DMS114 treated with DMSO at 0.1 percent for 48 hours (cell line): ENCODE data around the gene RPS29.
A peak's percentile ranks its signal among the peaks of the same experiment; 100 is the strongest.
"Not testable (repeated sequence)": the region's sequence is repeated elsewhere in the genome, so short reads cannot be mapped to it uniquely, and the experiment has no call there.

Experiments used
- DNase-seq: peaks from one replicate; lab custom pipeline; 2025; ENCODE audit not compliant: unreplicated experiment; lab: John Stamatoyannopoulos, UW

Gene RPS29

DNA sequence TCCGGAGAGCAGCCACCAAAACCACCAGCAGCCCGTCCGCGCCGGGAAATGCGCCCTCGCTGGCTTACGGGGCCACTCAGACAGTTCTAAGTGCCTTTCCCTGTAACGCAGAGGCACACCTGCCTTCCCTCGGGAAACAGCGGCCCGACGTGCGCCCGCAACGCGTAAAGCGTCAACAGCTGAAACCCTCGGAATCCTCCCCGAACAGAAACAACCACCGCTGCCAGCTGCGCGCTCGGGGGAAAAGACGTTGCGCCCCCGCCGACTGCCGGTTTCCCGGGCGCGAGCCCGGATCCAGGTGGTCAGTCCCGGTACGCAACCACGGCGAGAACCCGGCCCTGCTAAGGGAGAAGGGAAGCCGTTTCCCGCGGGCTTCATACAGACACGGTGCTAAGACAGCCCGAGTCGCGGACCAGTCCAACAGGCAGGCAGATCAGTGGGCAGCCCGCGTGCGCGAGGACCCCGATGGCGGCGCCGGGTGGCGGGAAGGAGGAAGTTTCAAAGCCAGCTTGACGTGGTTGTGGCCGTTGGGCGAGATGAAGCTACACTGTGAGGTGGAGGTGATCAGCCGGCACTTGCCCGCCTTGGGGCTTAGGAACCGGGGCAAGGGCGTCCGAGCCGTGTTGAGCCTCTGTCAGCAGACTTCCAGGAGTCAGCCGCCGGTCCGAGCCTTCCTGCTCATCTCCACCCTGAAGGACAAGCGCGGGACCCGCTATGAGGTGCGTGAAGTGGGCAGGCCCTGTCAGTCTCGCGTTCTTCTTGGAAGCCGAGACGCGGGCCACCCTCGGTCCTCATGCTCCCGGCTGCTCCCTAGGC, 12.5 kb upstream of the RPS29 start, which contains the start of gene LRR1:
Gene LRR1, plus strand, starts transcription at position 456 of the 816 bp plus-strand sequence. Its CDS starts 81 bp downstream, at position 537.
- peak; percentile 49 for DNase-seq

DNA sequence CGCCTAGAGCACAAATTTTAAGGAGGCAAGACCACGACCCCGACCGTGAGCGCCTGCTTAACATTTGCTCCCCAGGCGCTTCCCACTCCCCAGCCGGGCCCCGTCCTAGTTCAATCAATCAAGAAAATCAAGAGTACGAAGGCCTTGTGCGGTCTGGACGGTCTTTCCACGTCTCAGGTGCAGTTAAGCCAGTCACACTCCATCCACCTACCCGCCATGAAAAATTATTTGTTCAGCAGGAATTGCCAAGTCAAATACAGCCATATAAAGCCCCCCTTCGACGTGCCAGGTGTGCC, 12.0 kb upstream of the RPS29 start:
- no peak for DNase-seq

DNA sequence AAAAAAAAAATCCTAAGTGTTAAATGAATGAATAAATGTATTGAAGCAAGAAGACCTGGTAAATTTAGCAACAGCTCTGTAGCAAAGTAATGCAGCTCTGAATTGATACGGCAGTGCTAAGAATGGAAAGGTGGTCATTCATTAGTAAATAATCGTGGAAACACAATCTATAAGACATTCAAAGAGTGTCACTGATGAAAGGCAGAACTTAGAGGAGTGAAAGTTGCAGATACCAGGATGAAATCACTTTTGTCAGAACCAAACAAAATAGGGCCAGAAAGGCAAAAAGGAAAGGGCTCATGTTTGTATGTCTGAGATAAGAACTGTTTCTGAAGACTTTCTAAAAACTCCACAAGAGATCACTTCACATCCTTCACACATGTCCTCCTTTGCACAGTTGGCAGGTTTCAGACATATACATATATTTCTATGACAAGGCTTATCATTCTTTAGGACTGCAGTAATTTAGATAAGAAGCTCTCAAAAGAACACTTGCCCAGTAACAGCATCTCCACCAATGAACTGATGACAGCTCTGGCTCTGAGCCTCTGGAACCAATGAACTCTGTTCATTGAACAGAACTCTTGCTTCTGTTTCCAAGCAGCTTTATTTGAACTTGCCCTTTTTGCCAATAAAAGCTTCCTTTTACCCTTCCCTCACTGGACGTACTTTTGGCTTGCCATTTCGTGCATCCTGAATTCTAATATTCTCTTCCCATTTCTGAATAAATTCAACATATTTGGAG, 8.3 kb upstream of the RPS29 start:
- no peak for DNase-seq

DNA sequence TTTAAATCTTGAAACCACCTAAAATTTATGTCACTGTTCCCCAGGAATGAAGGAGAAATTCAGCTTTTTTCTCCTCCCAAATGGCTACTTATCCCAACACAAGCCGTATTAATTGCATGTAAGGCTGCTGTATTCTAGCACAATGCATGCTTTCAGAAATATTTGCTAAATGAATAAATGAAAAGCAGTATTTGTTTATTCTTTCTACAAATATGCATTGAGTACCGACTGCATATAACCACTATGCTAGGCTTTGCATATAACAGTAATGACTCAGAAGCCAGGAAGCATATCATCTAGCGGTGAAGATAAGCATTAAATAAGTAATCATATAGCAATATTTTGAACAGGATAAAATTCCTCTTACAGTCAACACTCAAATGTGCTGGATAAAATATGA, 6.8 kb upstream of the RPS29 start:
- DNase-seq: no peak

DNA sequence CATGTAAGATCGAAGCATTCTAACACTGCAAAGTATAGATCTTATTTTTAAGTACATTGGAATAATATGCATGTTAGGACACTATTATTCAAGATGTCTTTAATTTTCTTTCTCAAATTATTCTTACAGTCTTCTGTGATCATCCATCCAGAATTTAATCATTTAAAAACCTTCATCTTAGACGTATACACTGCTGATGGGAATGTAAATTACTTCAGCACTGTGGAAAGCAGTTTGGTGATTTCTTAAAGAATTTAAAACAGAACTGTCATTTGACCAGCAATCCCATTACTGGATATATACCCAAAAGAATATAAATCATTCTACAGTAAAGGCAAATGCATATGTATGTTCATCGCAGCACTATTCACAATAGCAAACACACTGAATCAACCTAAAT, 3.2 kb upstream of the RPS29 start:
- DNase-seq: no peak

DNA sequence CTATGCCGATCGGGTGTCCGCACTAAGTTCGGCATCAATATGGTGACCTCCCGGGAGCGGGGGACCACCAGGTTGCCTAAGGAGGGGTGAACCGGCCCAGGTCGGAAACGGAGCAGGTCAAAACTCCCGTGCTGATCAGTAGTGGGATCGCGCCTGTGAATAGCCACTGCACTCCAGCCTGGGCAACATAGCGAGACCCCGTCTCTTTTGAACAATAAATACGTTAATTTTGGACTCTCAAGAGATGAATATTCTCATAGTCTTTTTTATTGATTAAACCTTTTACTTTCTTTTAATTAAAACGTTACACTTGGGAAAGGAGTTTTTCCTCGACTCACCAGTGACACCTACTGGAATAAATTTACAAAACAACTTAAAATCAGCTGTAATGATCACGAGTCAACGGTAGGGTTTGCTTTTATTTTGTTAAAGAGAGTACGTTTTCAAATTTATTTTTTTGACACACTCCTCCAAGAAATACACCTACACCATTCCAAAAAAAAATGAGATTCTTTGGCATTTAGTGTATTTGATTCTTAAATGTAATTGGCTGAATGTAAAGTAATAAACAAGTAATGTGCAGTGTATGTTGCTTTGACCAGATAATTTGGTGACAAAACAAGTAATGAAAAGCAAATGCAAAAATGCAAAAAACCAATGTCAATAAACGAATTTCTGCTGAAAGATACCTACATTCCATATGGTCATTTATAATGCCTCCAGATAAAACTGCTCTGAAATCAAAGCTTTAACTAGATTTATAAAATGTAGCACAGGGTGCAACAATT, 687 bp upstream of the RPS29 start:
- DNase-seq: peak; percentile 63

DNA sequence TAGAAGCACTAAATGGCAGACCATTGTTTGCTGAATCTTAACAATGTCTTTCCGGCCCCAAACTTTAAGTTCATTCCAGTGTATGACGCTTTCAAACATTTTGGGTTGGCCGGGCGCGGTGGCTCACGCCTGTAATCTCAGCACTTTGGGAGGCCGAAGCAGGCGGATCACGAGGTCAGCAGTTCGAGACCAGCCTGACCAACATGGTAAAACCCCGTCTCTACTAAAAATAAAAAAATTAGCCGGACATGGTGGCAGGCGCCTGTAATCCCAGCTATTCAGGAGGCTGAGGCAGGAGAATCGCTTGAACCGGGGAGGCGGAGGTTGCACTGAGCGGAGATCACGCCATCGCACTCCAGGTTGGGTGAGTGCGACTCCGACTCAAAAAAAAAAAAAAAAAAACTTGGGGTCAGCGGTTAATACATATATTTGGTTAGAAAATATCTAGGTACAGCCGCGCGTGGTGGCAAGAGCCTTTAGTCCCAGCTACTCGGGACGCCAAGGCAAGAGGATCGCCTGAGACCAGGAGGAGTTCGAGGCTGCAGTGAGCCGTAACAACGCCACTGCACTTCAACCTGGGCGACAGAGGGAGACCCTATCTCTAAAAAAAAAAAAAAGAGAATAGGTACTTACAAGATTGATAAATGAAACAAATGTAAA, 1.1 kb downstream of the RPS29 start:
- not testable (repeated sequence) for DNase-seq

DNA sequence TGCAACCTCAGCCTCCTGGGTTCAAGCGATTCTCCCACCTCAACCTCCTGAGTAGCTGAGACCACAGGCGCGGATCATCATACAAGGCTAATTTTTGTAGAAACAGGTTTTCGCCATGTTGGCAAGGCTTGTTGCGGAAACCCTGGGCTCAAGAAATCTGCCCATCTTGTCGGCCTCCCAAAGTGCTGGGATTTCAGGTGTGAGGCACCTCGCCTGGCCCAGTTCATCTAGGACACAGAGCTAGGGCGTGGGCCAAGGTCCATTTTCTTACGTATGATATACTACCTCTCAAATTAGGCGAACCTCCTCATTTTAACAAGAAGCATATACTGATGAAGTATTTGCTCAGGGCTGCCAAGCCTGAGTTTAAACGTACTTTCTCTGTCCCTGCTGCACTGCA, 2.1 kb downstream of the RPS29 start:
- no peak for DNase-seq

DNA sequence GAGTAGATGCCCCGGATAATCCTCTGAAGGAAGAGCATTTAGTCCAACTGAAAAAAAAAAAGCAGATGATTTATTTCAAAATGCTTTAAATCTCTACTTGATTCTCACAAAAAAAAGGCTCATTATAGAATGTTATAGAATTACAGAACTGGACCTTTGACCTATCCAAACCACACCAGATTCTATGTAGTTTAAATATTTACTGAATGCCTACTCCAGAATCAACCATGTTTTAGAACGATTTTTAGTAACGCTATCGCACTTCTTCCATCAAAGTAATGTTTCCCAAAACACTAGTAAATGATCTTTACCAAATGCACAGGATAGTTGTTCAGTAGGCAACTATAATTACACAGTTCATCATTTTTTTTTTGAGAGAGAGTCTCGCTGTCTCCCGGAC, 2.6 kb downstream of the RPS29 start:
- no peak for DNase-seq

DNA sequence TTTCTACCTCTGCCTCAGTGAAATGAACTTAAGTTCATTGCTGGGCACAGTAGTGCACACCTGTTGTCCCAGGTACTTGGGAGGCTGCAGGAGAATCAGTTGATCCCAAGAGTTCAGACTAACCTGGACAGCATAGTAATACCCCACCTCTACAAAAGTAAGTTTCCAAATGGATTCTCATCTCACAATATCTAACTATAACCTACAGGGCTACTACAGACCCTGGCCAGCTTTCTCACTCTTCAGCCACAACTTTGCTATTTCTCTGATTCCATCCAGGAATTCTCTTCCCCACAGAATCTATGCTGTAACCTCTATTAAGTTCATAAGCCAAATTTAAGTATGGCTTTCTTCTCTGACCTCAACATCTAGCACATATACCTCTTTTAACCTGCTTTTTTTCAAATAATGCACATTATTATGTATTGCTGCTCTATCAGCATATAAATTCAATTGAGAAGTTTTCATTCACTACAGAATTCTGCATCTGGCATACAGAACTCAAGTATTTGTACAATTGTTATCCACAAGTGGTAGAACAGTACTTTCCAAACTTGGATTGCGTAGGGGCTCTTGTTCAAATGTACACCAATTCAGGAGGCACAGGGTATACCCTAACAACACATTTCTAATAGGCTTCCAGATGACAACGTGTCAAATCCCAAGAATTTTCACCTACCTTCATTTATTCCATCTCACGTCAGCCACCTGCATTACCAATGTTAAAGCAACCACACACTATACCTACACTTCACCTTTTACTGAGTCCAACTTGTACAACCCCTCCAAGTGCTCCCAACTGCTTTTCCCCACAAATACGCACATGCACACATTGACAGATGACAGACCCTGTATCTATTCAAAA, 3.8 kb downstream of the RPS29 start:
- DNase-seq: no peak

DNA sequence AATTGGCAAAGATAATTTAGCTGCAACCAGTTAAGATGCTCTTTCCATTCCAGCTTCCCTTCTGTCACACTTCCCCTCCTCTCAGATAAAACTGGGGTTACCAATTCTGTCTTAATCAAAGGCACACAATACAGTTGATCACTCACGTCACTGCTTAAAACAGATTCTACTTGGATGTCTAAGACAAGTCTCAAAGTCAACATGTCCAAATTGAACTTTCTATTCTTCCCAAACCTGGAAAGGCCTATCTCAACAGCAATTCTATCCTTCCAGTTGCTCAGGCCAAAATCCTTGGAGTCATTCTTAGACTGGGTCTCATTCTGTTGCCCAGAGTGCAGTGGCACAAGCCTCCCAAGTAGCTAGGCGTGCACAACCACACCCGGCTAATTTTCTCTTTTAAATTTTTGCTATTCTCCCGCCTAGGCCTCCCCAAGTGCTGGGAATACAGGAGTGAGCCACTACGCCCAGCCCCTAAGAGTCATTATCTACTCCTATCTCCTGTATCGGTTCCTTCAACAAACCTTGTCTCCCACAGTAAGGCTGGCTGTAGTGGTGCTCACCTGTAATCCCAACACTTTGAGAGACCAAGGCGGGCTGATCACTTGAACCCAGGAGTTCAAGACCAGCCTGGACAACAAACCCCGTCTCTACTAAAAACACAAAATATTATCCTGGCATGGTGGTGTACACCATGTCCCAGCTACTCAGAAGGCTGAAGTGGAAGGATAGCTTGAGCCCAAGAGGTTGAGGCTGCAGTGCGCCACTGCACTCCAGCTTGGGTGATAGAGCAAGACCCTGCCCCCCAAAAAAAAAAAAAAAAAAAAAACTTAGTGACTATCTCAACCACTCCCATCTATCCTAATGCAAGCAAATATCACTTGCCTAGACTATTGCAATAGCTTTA, 4.7 kb downstream of the RPS29 start:
- DNase-seq: no peak

DNA sequence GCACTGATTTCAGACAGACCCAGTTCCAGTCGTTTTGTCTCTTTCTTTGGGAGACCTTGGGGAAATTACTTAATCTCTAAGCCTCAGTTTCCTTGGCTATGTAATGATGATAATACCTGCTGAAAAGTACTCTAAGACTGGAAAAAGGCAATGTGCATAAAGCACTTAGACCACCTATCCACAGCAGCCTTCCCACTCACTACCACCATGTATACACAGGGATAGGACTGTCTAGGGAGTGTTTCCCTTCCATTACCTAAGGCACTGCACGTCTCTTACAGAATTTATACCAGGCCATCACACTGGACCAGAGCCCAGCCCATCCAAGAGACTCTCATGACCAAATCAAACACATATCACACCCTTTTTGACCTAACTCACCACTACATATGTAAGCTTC, 6.3 kb downstream of the RPS29 start:
- DNase-seq: no peak

DNA sequence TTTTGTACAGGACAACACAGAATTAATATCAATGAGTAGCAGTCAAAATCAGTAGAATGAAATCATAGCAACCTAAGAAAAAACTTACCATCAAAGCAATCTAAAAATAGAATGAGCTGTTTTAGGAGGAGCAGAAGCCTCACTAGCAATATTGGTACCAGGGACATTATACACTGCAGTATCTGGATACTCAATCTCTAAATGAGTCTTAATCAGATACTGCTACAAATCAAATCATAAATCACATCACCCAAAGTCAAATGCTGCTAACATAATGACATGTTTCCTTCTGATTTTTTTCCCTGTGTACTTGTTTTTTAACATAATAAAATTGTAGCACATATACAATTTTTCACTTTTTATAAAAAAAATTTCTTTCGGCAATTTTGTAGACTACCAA, 8.0 kb downstream of the RPS29 start:
- no peak for DNase-seq

DNA sequence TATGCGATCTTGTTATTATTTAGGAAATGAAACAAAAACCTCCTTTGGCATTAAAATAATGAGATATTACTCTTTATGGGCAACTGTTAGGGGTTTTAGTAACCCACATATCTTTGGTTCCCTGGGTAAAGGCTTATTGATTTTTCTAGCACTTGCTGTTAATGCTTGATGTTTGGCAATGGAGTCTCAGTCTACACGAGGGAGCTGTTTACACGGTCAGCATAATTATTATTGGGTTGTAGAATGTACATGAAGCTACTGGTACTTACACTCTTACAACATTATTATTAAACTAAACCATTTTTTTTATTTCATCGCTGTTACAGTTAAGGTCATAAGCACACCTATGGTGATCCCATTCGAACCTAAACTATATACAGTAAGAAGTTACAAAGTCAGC, 12.1 kb downstream of the RPS29 start:
- no peak for DNase-seq

DNA sequence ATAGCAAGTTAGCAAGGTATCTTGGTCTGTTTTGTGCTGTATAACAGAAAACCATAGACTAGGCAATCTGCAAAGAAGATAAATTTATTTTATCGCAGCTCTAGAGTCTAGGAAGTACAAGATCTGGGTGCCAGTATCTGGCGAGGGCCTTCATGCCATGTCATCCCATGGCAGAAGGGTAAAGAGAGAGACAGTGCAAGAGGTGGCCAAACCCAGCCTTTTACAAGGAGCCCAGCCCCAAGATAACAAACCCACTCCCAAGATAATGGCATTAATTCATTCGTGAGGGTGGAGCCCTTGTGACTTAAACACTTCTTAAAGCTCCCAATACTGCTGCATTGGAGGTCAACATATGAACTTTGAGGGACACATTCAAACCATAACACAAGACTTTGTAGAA, 16.9 kb downstream of the RPS29 start:
- no peak for DNase-seq

DNA sequence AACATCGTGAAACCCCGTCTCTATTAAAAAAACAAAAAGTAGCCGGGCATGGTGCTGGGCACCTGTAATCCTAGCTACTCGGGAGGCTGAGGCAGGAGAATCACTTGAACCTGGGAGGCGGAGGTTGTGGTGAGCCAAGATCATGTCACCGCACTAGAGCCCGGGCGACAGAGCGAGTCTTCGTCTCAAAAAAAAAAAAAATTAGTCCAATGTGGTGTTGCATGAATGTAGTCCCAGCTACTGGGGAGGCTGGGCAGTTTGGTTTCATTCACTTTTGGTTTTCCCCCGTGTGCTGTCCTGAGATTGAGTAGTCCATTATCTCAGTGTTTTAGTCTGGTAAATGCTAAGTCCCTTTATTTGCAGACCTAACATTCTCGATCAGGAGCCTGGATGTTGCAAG, 19.5 kb downstream of the RPS29 start:
- DNase-seq: no peak

DNA sequence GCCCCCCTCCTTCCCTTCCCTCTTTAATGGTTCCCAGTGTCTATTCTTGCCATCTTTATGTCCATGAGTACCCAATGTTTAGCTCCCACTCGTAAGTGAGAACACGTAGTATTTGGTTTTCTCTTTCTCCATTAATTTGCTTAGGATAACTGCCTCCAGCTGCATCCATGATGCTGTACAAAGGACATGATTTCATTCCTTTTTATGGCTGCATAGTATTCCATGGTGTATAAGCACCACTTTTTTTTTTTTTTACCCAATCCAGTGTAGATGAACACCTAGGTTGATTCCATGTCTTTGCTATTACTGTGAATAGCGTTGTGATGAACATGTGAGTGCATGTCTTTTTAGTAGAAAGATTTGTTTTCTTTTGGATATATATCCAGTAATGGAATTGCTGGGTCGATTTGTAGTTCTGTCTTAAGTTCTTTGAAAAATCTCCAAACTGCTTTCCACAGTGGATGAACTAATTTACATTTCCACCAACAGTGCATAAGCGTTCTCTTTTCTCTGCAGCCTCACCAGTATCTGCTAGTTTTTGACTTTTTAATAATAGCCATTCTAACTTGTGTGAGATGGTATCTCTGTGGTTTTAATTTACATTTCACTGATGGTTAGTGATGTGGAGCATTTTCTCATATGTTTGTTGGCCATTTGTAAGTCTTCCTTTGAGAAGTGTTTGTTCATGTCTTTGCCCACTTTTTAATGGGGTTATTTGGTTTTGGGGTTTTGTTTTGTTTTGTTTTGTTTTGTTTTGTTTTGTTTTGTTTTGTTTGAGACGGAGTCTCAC, 26.0 kb downstream of the RPS29 start:
- no peak for DNase-seq

DNA sequence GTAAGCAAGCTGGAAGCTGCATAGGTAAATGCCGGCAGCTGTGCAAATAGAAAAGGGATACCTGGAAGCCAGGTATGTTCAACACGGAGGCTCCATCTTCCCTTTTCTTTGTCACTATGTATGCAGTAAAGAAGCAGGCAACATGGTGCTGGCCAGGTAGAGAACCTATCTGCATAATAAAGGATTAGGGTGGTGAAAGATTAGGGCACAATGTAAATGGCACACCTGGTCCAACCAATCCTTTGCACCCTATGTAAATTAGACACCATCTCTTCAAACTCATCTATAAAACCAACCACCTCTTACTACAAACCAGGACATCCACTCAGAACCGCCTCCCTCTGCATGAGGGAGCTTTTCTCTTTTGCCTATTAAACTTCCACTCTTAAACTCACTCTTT, 32.3 kb downstream of the RPS29 start:
- DNase-seq: no peak

DNA sequence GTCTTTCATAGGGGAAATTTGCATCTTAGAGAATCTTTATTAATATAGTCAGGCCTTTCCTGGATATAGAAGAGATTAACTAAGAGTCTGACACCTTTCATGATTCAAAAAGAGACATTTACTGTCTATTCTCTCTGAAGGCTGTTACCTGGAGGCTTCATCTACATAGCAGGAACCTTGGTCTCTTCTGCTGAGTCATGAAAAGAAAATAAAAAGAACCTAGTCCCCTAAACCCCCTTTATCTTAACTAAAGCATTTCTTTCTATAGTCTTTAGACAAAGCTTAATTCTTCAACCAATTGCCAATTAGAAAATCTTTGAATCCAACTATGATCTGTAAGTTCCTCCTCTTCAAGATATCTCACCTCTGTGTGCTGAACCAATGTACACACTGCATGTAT, 33.1 kb downstream of the RPS29 start:
- no peak for DNase-seq
